ENCODE measurements around the gene C4B.
"Not testable (repeated sequence)": the region's sequence is repeated elsewhere in the genome, so short reads cannot be mapped to it uniquely, and the experiment has no call there.

The C4B gene

DNA sequence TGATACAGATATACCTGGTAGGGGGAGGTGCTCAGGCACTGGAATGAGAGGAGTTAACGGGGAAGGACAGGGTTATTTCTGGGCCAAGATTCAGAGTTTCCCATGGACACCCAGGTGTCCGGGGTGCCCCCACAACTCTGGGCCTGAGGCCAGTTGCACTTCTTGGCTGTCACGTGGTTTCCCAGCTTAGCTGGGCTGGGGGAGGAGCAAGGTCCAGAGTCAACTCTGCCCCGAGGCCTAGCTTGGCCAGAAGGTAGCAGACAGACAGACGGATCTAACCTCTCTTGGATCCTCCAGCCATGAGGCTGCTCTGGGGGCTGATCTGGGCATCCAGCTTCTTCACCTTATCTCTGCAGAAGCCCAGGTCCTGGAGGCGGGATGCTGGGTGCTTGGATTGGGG is at the start of gene C4B:
TSS of gene C4B (plus strand) at position 249 of the 400 bp plus-strand sequence. CDS start at position 300, 51 bp downstream.
- DNase-seq: not testable (repeated sequence)

DNA sequence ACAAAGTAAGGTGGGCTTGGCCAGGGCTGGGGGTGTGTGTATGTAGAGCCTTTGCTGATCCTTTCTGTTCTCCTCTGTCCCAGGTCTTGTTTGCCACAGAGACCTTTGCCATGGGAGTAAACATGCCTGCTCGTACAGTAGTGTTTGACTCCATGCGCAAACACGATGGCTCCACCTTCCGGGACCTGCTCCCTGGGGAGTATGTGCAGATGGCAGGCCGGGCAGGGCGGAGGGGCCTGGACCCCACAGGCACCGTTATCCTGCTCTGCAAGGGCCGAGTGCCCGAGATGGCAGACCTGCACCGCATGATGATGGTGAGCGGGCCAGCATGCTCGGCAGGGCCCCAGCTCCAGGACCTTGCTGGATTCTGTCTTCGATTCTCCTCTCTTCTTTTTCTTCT is 48.9 kb upstream of the C4B start:
- no peak for DNase-seq

DNA sequence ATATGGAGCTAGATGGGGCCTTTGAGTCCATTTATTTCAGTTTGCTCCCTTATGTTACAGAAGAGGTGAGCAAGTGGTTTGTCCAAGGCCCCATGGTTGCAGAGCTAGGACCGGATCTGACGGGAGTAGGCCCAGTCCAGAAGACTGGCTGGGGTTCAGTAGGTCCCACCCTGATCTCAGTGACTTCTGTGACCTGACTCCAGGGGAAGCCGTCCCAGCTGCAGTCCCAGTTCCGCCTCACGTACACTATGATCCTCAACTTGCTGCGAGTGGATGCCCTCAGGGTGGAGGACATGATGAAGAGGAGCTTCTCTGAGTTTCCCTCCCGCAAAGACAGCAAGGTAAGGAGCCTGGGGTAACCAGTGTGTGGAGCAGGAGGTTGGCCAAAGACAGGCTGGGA is 48.1 kb upstream of the C4B start:
- DNase-seq: no peak

DNA sequence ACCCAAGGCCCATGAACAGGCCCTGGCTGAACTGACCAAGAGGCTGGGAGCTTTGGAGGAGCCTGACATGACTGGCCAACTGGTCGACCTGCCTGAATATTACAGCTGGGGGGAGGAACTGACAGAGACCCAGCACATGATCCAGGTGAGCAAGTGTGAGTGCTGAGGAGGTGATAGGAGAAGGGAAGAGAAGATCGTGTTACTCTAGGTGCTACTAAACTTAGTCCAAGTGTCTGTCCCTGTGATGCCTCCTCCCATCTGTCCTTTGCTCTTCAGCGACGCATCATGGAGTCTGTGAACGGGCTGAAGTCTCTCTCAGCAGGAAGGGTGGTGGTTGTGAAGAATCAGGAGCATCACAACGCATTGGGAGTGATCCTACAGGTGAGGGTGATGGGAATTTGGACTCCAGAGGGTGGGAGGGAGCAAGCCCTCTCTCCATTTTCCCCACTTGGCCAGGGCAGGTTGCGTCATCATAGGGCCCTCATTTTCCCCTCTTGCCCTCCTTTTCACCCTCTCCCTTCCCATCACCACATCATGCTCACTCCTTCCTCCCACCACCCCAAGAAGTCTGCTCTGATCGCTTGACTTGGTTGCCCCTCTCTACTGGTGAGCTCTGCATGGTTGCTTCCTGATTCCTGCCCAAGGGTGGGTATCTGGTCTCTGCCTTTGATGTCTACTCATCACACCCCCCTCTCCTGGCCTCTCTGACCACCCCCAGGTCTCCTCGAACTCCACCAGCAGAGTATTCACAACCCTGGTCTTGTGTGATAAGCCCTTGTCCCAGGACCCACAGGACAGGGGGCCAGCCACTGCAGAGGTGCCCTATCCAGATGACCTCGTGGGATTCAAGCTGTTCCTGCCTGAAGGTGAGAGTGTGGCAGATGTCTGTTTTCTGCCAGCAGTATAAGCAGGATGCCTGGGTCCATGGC is 47.3 kb upstream of the C4B start:
- no peak for DNase-seq

DNA sequence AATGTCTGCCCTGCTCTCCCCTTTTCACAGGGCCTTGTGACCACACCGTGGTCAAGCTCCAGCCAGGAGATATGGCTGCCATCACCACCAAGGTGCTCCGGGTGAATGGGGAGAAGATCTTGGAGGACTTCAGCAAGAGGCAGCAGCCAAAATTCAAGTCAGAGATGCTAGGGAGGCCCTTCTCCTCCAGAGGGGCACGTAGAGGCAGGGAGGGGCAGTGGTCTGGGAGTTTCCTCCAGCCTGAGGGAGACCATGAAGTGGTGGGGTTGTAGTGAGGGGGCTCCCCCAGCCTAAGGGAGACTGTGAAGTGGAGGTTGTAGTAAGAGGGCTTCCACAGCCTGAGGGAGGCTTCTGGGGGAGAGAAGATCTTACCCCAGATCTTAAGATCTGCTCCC is 46.7 kb upstream of the C4B start:
- no peak for DNase-seq

DNA sequence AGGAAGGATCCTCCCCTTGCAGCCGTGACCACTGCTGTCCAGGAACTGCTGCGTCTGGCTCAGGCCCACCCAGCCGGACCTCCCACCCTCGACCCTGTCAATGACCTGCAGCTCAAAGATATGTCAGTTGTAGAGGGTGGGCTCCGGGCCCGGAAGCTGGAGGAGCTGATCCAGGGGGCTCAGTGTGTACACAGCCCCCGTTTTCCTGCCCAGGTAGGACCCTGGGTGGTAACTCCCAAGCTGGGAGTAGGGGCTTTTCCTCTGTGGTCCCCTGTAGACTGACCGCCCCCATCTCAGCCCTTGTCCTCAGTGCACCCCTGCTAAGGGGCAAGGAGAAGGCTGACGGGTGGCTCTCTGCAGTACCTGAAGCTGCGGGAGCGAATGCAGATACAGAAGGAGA is 46.3 kb upstream of the C4B start:
- no peak for DNase-seq

DNA sequence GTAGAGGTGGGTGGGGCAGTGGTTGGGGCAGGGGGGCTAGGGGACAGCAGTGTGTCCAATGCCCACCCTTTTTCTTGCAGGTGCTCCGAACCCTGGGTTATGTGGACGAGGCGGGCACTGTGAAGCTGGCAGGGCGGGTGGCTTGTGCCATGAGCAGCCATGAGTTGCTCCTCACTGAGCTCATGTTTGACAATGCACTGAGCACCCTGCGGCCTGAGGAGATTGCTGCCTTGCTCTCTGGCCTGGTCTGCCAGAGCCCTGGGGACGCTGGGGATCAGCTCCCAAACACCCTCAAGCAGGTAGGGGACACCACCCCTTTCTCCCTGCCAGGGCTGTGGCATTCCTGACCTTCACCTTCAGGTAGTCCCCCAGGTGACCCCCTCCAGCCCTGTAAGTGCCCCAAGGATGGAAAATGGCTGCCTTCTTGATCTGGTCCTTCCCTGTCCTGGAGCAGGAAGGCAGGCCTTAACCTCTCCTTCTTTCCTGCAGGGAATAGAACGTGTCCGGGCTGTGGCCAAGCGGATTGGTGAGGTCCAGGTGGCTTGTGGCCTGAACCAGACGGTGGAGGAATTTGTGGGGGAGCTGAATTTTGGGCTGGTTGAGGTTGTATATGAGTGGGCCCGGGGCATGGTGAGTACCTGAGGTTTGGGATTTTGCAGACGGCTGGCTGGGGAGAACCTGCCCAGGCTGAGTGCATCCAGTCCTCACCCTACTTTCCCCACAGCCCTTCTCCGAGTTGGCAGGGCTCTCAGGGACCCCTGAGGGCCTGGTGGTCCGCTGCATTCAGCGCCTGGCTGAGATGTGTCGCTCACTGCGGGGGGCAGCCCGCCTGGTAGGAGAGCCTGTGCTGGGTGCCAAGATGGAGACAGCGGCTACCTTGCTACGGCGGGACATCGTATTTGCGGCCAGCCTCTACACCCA is 45.5 kb upstream of the C4B start:
- no peak for DNase-seq

DNA sequence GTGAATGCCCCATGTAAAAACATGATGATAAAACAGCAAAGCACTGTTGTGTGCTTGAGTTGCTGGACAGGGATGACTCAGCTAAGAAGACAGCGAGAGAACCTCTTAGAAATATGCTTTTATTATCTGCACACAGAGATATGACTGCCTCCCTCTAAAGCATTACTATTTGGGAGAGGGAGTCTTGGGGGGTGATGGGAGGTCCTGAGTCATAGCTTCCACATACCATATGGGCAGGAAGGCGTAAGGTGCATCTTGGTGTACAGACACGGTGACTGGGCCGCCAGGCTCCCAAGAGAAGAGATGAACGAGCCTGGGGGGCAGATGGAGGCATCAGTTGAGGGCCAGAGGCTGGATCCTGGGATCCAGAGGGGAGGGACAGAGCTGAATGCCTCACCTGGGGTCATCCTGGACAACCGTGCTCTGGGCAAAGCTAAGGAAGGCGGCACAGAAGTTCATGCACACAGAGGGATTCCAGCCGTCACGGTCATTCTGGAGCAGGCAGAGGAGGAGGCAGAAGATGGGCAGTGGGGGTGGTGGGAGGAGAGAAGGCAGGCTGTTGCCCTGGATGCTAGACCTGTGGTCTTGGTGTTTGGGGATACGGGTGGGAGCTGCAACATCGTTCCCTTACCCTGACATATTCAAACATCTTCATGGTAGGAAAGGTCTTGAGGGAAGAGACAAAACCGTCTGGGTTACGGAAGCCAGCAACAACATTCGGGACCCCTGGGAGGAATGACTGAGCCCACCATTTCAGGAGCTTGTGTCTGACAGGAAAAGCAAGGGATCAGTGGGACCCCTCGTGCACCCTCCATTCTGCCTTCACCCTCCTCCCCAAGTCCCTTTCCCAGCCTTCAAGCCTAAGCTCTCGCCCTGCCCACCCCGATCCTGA is 44.6 kb upstream of the C4B start:
- DNase-seq: no peak

DNA sequence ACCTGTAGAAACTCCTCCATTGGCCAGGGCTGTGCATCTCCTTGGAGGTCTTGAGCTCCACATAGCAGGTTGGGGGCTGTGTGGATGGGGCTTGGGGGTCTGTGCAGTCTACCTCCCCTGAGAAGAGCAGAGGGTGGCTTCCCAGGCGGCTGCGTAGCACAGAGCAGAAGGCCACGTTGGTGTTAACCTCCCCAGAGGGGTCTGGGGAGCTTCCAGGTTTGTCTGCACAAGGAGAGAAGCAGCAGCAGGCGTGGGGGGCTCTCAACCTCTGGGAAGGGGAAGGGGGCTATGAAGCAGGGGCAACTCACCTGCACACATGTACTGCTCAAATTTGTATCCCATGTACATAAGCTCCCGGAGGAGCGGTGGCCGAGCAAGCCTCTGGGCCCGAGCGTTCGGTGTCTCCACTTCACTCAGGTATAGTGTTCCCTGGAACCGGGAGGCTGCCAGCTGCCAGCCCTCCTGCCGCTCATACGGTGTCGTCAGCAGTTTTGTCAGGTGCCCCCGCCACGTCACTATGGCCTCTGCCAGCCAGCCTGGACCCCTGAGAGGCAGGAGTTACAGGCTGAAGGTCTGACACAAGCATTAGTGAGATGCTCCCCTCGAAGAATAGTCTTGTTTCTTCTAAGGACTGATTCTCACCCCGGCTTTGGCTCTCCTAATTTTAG is 43.9 kb upstream of the C4B start:
- DNase-seq: peak in 2 of 3 experiments; percentile 51 to 69

DNA sequence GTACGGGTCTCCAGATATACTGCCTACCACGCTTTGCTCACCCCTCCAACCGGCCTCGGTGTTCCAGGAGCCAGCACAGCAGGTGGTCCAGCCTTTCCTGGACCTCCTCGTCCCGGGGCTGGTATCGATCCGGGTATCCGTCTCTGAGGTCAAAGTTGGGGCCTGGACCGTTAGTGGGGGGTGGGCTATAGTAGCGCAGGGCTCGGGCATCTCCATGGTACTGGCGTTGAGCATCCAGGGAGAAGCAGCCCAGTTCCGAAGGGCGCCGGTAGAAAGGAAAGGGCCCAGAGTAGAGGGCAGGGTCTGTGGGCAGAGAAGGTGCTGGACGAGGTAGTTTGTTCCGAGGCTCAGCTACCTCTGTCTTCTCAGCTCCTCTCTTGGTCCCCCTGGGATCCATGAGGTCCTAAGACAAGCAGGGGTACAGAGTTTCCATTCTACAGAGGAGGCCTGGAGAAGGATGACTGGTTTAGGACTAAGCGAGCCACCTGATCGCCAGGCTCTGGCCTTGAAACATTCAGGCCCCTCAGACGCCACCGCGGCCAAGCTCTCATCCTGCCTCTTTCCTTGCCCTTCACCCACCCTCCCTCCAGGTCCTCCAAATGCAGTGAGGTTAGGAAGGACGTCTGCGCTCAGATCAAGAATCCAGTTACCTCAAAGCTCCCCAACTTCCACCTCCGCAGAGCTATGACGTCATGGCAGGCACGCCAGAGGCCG is 43.2 kb upstream of the C4B start:
- DNase-seq: peak in 2 of 3 experiments; percentile 59 to 69

DNA sequence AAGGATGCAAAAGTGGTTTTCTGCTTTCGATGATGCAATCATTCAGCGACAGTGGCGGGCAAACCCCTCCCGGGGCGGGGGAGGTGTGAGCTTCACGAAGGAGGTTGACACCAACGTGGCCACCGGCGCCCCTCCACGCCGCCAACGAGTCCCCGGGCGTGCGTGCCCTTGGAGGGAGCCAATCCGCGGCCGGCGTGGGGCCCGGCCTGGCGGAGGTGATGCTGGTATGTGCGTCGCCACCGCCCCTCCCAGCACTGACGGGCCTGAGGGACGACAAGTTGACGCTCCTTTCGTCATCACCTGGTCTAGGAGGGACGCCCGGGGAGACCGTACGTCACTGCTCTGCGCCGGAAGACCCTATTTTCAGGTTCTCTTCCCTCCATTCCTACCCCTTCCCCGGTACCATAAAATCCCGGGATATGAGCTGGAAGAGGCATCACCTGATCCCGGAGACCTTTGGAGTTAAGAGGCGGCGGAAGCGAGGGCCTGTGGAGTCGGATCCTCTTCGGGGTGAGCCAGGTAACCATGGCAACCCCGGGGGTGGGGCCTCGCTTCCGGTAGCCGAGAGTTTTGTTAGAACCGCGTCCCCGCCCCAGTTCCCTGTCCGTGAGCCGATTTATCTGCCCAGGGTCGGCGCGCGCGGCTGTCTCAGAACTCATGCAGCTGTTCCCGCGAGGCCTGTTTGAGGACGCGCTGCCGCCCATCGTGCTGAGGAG is 42.4 kb upstream of the C4B start, which contains the start of gene DXO:
TSS of gene DXO (minus strand) at position 146 of the 716 bp plus-strand sequence. CDS start 463 bp downstream, outside the sequence.
- DNase-seq: peak; percentile 99 to 100 (median 100)

DNA sequence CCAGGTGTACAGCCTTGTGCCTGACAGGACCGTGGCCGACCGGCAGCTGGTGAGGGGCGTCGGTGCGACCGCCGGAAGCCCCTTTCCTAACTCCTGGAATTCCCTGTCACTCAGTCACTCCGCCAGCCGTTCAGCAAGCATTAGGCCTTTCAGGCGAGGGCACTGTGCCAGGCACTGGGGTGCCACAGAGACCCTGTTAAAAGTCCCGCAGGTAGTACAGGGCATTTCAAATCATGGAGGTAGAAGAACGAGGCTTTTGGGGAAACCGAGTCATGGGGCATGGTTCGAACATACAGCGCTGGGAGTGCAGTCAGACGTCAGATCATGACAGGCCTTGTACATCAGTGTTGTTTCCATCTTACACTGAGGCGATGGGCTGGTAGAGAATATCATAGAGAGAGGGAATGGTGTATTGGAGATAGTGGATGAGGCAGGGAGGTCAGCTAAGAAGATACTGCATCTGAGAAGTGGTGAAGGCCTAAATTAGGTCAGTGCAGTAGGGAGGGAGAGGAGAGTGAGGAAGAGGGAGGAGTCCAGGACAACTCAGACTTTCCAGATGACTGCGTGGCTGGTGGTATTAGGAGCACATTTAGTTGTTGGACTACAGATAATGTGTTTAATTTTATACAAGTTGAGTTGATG is 41.8 kb upstream of the C4B start:
- DNase-seq: no peak

DNA sequence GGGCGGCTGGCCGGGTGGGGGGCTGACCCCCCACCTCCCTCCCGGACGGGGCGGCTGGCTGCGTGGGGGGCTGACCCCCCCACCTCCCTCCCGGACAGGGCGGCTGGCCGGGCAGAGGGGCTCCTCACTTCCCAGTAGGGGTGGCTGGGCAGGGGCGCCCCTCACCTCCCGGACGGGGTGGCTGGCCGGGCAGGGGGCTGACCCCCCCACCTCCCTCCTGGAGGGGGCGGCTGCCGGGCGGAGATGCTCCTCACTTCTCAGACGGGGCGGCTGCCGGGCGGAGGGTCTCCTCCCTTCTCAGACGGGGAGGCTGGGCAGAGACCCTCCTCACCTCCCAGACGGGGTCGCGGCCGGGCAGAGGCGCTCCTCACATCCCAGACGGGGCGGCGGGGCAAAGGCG is 38.5 kb upstream of the C4B start:
- not testable (repeated sequence) for DNase-seq

DNA sequence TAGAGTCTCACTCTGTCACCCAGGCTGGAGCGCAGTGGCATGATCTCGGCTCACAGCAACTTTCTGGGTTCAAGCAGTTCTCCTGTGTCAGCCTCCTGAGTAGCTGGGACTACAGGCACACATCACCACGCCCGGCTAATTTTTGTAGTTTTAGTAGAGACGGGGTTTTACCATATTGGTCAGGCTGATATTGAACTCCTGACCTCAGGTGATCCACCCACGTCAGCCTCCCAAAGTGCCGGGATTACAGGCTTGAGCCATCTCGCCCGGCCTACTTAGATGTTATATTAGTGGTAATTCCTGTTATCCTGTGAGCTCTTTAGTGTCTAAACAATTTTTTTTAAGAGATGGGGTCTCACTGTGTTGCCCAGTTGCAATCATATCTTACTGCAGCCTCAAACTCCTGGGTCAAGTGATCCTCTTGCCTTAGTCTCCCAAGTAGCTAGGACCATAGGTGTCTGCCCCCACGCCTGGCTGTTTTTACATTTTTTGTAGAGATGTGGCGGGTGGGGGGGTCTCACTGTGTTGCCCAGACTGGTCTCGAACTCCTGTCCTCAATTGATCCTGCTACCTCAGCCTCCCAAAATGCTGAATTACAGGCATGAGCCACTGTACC is 36.7 kb upstream of the C4B start:
- DNase-seq: no peak

DNA sequence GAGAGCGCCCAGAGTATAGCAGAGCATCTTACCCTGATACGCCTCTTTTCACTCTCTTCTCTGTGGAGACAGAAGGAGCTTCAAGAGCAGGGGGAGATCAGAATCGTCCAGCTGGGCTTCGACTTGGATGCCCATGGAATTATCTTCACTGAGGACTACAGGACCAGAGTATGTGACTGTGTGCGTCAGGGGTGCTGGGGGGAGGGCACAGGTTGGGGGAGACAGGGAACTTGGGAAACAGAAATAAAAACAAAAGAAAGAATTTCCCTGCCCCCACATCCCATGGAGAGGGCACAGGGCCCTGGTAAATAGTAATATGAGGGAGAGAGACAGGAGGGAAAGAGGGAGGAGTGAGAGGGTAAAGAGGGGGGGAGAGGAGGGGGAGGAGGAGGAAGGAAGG is 35.8 kb upstream of the C4B start:
- DNase-seq: no peak

DNA sequence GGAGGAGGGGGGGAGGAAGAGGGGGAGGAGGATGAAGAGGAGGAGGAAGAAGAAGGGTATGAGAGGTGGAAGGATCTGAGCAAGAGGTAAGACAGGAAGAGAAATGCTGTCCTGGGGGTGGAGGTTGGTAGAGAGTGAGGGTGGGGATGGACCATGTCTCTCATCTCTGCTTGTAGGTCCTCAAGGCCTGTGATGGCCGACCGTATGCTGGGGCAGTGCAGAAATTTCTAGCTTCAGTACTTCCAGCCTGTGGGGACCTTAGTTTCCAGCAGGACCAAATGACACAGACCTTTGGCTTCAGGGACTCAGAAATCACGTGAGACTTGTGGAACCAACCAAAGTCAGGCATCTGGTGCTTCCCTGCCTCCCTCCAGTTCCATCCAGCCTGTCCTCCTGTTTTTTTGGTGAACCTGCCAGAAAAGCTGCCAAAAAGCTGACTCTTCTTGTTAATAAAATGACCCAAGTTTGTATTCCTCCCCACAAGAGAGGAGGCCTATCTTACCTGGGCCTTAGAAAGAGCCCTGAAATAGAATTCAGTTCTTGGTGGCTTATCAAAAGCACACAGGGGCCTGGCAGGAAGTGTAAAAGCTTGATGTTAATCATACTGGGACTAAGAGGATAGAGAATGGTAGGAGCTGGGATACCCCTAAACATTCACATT is 35.2 kb upstream of the C4B start:
- no peak for DNase-seq

DNA sequence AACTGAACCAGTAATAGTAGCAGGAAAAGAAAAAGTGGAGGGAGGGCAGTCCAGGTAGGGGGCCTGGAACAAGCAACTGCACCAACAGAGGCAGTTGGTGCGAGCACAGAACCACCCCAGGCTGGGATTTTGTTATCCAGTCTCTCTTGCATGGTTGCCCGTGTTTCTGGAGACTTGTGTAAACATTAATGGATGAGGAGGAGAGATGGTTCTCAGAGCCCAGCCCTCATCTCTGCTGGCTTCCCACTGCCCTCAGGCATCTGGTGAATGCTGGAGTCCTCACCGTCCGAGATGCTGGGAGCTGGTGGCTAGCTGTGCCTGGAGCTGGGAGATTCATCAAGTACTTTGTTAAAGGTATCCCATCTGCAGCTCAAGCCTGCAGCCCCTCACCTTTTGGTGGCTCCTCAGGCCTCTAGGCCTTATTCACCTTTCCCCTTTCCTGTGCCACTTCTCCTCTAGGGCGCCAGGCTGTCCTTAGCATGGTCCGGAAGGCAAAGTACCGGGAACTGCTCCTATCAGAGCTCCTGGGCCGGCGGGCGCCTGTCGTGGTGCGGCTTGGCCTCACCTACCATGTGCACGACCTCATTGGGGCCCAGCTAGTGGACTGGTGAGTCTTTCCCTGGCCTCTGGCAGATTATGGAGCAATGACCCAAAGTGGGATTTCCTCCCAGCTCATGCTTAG is 34.3 kb upstream of the C4B start:
- DNase-seq: not testable (repeated sequence)

DNA sequence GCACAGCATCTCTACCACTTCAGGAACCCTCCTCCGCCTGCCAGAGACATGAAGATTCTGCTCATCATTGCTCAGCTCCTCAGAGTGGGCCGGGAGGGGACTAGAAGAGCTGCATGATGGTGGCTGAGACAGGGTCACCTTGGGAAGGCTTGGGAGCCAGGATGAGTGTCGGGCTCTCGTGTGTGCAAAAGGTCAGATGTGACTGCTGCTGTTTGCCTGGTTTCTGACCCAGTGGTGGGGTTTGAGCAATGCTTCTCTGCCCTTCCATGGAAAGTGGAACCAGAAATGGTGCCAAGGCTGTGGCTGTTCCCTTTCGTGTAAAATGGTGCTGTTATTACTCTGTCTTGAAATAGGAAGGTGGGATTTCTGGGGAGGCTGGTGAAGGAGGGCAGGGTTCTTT is 33.6 kb upstream of the C4B start:
- not testable (repeated sequence) for DNase-seq
